ENCODE results near the gene MRPL46. TPM values are rescaled to one million over a fixed set of nuclear protein-coding genes. Genes with fewer than 3 reads are reported as not detected.

MRPL46 gene
- total and polyA plus RNA-seq, 2 donors (not counting 3 experiments of a cell fraction or from before 2014, with no cell fraction given), result 24.5 to 30.9 TPM

GRCh38 chr15:88487178-88487795 is 20.1 kb upstream of the MRPL46 start:
- Histone ChIP-seq H3K27ac (ENCODE audit: insufficient read depth, low read depth, low read length) (no peak overlapping the region), H3K9me3 (replicated peaks; ENCODE audit: control insufficient read depth, insufficient read depth, low read length) (no peaks in the 10 kb centered on the region), H3K9ac (replicated peaks; ENCODE audit: extremely low read depth, insufficient read depth, low read length) (no peak overlapping the region), H3K4me1 (ENCODE audit: control insufficient read depth, extremely low read depth, insufficient read depth, low read length) (no peaks in the 10 kb centered on the region), H3K36me3 (ENCODE audit: control insufficient read depth in 2 of 2, extremely low read depth in 1 of 2, insufficient read depth in 2 of 2, low read length in 2 of 2) (no peaks in the 10 kb centered on the region), H3K4me2 (ENCODE audit: insufficient read depth, low read length) (no peak overlapping the region), H4K20me1 (replicated peaks; ENCODE audit: control insufficient read depth, extremely low read depth, insufficient read depth, low read length) (no peaks in the 10 kb centered on the region), H3K9me1 (replicated peaks; ENCODE audit: control insufficient read depth, extremely low read depth, insufficient read depth, low read length) (no peaks in the 10 kb centered on the region), H3K79me2 (ENCODE audit: control insufficient read depth, insufficient read depth, low read length) (no peaks in the 10 kb centered on the region), H2AFZ (ENCODE audit: low read depth, low read length) (no peak overlapping the region), H3K4me3 (replicated peaks in 1 of 3; ENCODE audit: insufficient read depth in 1 of 3, low read depth in 1 of 3, low read length in 3 of 3) (no peak overlapping the region), H3K27me3 (ENCODE audit: control insufficient read depth in 2 of 2, insufficient read depth in 2 of 2, low read length in 2 of 2) (no peaks in the 10 kb centered on the region)
- DNase-seq (ENCODE audit: low read depth, low spot score) (no peak), FAIRE-seq (no peak)
- dilution Hi-C loops (cut with MboI; ENCODE audit: extremely low pct_ligation_motif_present, low sequenced_read_pairs) (no loop called here), intact Hi-C loops (cut with micrococcal nuclease) (no loop called here)
- CTCF ChIA-PET, result no interaction called here
- POLR2A ChIA-PET, result no interaction called here
- TF ChIP-seq FOS (IDR thresholded peaks at IDR 0.05; ENCODE audit: borderline replicate concordance, insufficient read depth, low read length), result no peak
- no peak for TF ChIP-seq EZH2 (IDR thresholded peaks at IDR 0.05; ENCODE audit: borderline replicate concordance, low read depth, low read length, severe bottlenecking)
- no peak for TF ChIP-seq POLR2A (IDR thresholded peaks at IDR 0.05; ENCODE audit: low read depth, low read length)
- TF ChIP-seq CTCF (IDR thresholded peaks at IDR 0.05; ENCODE audit: extremely low read depth in 1 of 2, insufficient read depth in 1 of 2, low read depth in 1 of 2, low read length in 2 of 2), result no peak
- TF ChIP-seq GATA2 (IDR thresholded peaks at IDR 0.05; ENCODE audit: insufficient read depth, insufficient read length, low read depth, low read length), result no peak
- TF ChIP-seq MAX (IDR thresholded peaks at IDR 0.05; ENCODE audit: insufficient read depth, insufficient read length), result no peak
- TF ChIP-seq POLR2AphosphoS5 (IDR thresholded peaks at IDR 0.05; ENCODE audit: insufficient read depth, low read depth, low read length), result no peak
- no peak for TF ChIP-seq JUN (IDR thresholded peaks at IDR 0.05; ENCODE audit: borderline replicate concordance, insufficient read depth, insufficient read length, low read depth)
- no peak for TF ChIP-seq MYC (IDR thresholded peaks at IDR 0.05; ENCODE audit: low read depth, low read length)
- no TSS peak for BruUV-seq (replicated peaks)

All from endothelial cell of umbilical vein (primary cell).